Upper lobe of left lung (tissue), 6 donors: ENCODE measurements around the gene FBXL3. TPM values are rescaled to one million over a fixed set of nuclear protein-coding genes. Genes with fewer than 3 reads are reported as not detected.

Experiments used
- ATAC-seq, 2 donors: fragments of 200-7000 bp; cut with Tn5 transposase; one replicate each; pipeline ENCODE4 v1.9.1; 2022; ENCODE audit warnings: mild to moderate bottlenecking in 2 of 2, moderate library complexity in 2 of 2; ENCODE audit not compliant: low FRiP score in 2 of 2
- DNase-seq, 2 donors: peaks; one replicate each; pipeline ENCODE4 v3.0.0-alpha.2; 2019 to 2020
- H3K27ac ChIP-seq, 4 donors: fragments of 200-600 bp; sonication (generic); one replicate each; pipeline ENCODE4 v1.5.1; 2016 to 2019
- H3K27me3 ChIP-seq, 4 donors: fragments of 200-600 bp; sonication (generic); one replicate each; pipeline ENCODE4 v1.5.1; 2017 to 2019
- H3K36me3 ChIP-seq, 4 donors: fragments of 200-600 bp; sonication (generic); one replicate each; pipeline ENCODE4 v1.5.1; 2016 to 2019
- H3K4me1 ChIP-seq, 4 donors: fragments of 200-600 bp; sonication (generic); one replicate each; pipeline ENCODE4 v1.5.1; 2018 to 2019
- H3K4me3 ChIP-seq, 4 donors: fragments of 200-600 bp; sonication (generic); one replicate each; pipeline ENCODE4 v1.5.1; 2017 to 2019; ENCODE audit warnings: mild to moderate bottlenecking in 2 of 4, moderate library complexity in 1 of 4
- H3K9me3 ChIP-seq, 4 donors: fragments of 200-600 bp; sonication (generic); one replicate each; pipeline ENCODE4 v1.5.1; 2018 to 2019
- CTCF ChIP-seq, 6 experiments: fragments of 450-650 bp in 4 of 6; fragments of 200-600 bp in 2 of 6; sonication (generic) in 2 of 6; IDR thresholded peaks; one replicate each; pipeline ENCODE4 v1.5.1; 2016 to 2019; ENCODE audit warnings: antibody characterized with exemption in 6 of 6
- EP300 ChIP-seq, 4 donors: sonication (generic); formaldehyde crosslinking; IDR thresholded peaks; one replicate each; pipeline ENCODE4 v1.5.1; 2017; ENCODE audit warnings: antibody characterized with exemption in 4 of 4, control low read depth in 2 of 4
- POLR2A ChIP-seq, 4 donors: fragments of 450-650 bp; IDR thresholded peaks; one replicate each; pipeline ENCODE4 v1.5.1; 2016 to 2017; ENCODE audit warnings: antibody characterized with exemption in 4 of 4, mild to moderate bottlenecking in 2 of 4
- POLR2AphosphoS5 ChIP-seq, 2 donors: sonication (generic); formaldehyde crosslinking; IDR thresholded peaks; one replicate each; pipeline ENCODE4 v1.5.1; 2017; ENCODE audit warnings: antibody characterized with exemption in 2 of 2
- WGBS, 2 donors: methylation state at CpG; one replicate each; pipeline ENCODE4 v1.1.5; 2017 to 2018; 5-methylcytosine and 5-hydroxymethylcytosine counted together
- total RNA-seq, 6 donors: library from RNA; depleted of rRNA in 4 of 6; stranded (reverse); fragments of >200 nt in 4 of 6; gene quantifications; one replicate each; pipeline versions ENCODE4 v1.1.0 to v1.2.1, GENCODE V29; 2016 to 2021
- donor health status: DM: no; HTN: no; CAD: no; lungs with moderate emphysema.
- donor health status: DM: no; HTN: yes; CAD: no; lungs with severe emphysema.

The FBXL3 gene
- total RNA-seq, 6 donors from 2014 or later, result 37.7 to 94.9 (median 53.8) TPM

- no peak for ATAC-seq
- DNase-seq, result no peak
- Histone ChIP-seq H3K4me3 (no peak overlapping the region), H3K36me3 (peaks cover 3 to 50% (median 11%) of the 10 kb centered on the region in 4 donors), H3K4me1 (peaks cover 15 to 21% (median 18%) of the 10 kb centered on the region in 4 donors), H3K9me3 (no peaks in the 10 kb centered on the region), H3K27me3 (no peaks in the 10 kb centered on the region), H3K27ac (no peak overlapping the region)
- 56 to 62% methylated on average over 1 of the region's 1 CpG for WGBS, 2 donors
- TF ChIP-seq CTCF (IDR thresholded peaks at IDR 0.05) (no peak), EP300 (IDR thresholded peaks at IDR 0.05) (no peak), POLR2A (IDR thresholded peaks at IDR 0.05) (no peak), POLR2AphosphoS5 (IDR thresholded peaks at IDR 0.05) (no peak)
Measured at GRCh38 chr13:77000475-77000874, 26.5 kb downstream of the FBXL3 start.

GRCh38 chr13:76994281-76994680 is 32.7 kb downstream of the FBXL3 start:
- no peak overlapping the region for H3K27ac ChIP-seq
- DNase-seq (no peak), ATAC-seq (no peak)
- H3K4me3 ChIP-seq, result no peak overlapping the region
- no peaks in the 10 kb centered on the region for H3K27me3 ChIP-seq
- no peak for TF ChIP-seq CTCF (IDR thresholded peaks at IDR 0.05)
- no peak for TF ChIP-seq POLR2AphosphoS5 (IDR thresholded peaks at IDR 0.05)
- TF ChIP-seq POLR2A (IDR thresholded peaks at IDR 0.05), result no peak
- TF ChIP-seq EP300 (IDR thresholded peaks at IDR 0.05), result no peak
- WGBS, 2 donors, result 92 to 97% methylated on average over 3 of the region's 3 CpGs
- peaks cover 14 to 24% (median 17%) of the 10 kb centered on the region in 4 donors for H3K4me1 ChIP-seq
- no peaks in the 10 kb centered on the region for H3K9me3 ChIP-seq
- H3K36me3 ChIP-seq, result peaks cover 0 to 26% (median 9%) of the 10 kb centered on the region in 4 donors

DNA sequence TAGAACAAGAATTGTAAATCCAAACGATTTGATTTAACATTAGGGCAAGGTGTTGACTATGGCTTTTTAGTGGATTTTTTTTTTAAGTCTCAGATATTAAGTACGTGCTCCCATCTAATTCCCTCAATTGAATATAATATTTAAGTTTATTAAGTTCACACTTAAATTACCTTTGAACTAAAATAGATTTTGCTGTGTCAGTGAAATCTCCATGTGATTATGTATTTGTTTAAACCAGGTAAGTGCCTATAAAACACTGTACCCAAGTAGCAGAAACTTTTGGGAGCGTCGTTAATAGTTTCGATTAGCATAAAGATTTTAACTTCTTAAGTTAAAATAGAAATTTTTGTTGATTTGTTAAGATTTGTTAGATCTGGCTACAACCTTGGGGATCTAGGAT is 33.5 kb downstream of the FBXL3 start:
- TF ChIP-seq EP300 (IDR thresholded peaks at IDR 0.05), result no peak
- Histone ChIP-seq H3K27ac (peak overlapping the region in 2 of 4 donors; percentile 90 to 93), H3K36me3 (peaks cover 0 to 18% (median 6%) of the 10 kb centered on the region in 4 donors), H3K4me3 (no peak overlapping the region), H3K4me1 (peaks cover 14 to 24% (median 17%) of the 10 kb centered on the region in 4 donors), H3K9me3 (no peaks in the 10 kb centered on the region), H3K27me3 (no peaks in the 10 kb centered on the region)
- ATAC-seq (no peak), DNase-seq (no peak)
- WGBS, 2 donors, result 74 to 75% methylated on average over 5 of the region's 5 CpGs

DNA sequence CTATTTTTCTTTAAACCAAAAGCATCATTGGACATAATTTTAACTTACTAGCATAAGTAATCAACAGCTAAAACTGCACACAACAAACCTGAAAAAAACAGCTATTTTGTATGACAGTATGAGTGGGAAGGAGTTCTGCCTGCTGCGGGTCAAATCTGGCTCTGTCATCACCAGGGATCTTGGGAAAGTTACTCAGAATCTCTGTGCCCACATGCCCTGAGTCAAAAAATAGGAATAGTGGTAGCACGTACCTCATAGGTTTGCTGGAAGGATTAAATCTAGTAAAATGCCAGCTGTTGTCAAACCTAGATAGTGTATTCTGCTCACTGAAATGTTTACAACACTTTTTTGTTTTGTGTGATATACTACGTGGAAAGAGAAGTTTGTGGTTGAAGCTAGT is 33.9 kb downstream of the FBXL3 start:
- H3K36me3 ChIP-seq, result peaks cover 0 to 16% (median 6%) of the 10 kb centered on the region in 4 donors
- WGBS, 2 donors, result 33 to 39% methylated on average over 3 of the region's 3 CpGs
- H3K9me3 ChIP-seq, result no peaks in the 10 kb centered on the region
- TF ChIP-seq POLR2AphosphoS5 (IDR thresholded peaks at IDR 0.05) (no peak), CTCF (IDR thresholded peaks at IDR 0.05) (no peak), EP300 (IDR thresholded peaks at IDR 0.05) (no peak), POLR2A (IDR thresholded peaks at IDR 0.05) (no peak)
- ATAC-seq, result no peak
- DNase-seq, result no peak
- H3K4me1 ChIP-seq, result peaks cover 14 to 24% (median 17%) of the 10 kb centered on the region in 4 donors
- peak overlapping the region; percentile 60 to 70 (median 66) for H3K4me3 ChIP-seq
- peak overlapping the region; percentile 90 to 97 (median 92) for H3K27ac ChIP-seq
- no peaks in the 10 kb centered on the region for H3K27me3 ChIP-seq

DNA sequence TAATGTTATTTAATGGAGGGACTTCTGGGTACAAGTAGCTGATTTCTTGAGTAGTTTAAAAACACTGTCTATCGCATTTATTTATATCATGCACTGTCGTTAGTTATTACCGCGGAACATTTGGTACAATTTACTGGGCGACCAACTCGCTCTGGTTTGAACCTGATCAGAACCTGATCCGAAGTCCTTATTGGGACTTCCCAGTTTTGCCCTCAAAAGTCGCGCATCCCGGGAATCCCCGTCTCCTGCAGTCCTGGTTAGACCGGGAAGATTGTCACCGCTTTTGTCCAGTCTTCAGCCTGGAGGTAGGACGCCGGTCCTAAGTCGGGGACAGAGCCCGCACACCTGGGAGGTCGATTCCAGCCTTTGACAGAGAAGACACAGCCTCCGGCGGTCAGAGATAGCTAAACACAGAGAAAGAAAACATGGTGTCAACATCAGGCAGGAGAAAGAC is 34.4 kb downstream of the FBXL3 start:
- Histone ChIP-seq H3K36me3 (peaks cover 0 to 16% (median 6%) of the 10 kb centered on the region in 4 donors), H3K9me3 (no peaks in the 10 kb centered on the region), H3K4me3 (peak overlapping the region; percentile 60 to 70 (median 66)), H3K27me3 (no peaks in the 10 kb centered on the region), H3K27ac (peak overlapping the region; percentile 90 to 97 (median 92)), H3K4me1 (peaks cover 14 to 24% (median 17%) of the 10 kb centered on the region in 4 donors)
- WGBS, 2 donors, result 0 to 2% methylated on average over 20 of the region's 20 CpGs
- peak in 1 of 2 donors; percentile 58 for DNase-seq
- ATAC-seq, result peak in 1 of 2 donors; percentile 21
- TF ChIP-seq POLR2A (IDR thresholded peaks at IDR 0.05), result no peak
- TF ChIP-seq CTCF (IDR thresholded peaks at IDR 0.05), result no peak
